Upper lobe of right lung (tissue), 1 donor: Measurements from ENCODE around the gene PKP1. TPM values are rescaled to one million over a fixed set of nuclear protein-coding genes. Genes with fewer than 3 reads are reported as not detected.

Source experiments
- ATAC-seq: fragments of 200-7000 bp; cut with Tn5 transposase; one replicate; pipeline ENCODE4 v1.9.1; 2020; ENCODE audit warnings: mild to moderate bottlenecking, moderate library complexity
- DNase-seq: peaks from one replicate; pipeline ENCODE4 v3.0.0-alpha.2; 2020
- H3K27ac ChIP-seq: fragments of 200-600 bp; one replicate; pipeline ENCODE4 v1.8.0; 2022
- H3K27me3 ChIP-seq: fragments of 200-600 bp; one replicate; pipeline ENCODE4 v1.8.0; 2022; ENCODE audit warnings: mild to moderate bottlenecking
- H3K36me3 ChIP-seq: fragments of 200-600 bp; one replicate; pipeline ENCODE4 v1.8.0; 2022
- H3K4me1 ChIP-seq: fragments of 200-600 bp; one replicate; pipeline ENCODE4 v1.8.0; 2022
- H3K4me3 ChIP-seq: fragments of 200-600 bp; one replicate; pipeline ENCODE4 v1.8.0; 2022; ENCODE audit warnings: mild to moderate bottlenecking
- H3K9me3 ChIP-seq: fragments of 200-600 bp; one replicate; pipeline ENCODE4 v1.8.0; 2022
- CTCF ChIP-seq: fragments of 200-600 bp; IDR thresholded peaks from one replicate; pipeline ENCODE4 v1.8.0; 2022; ENCODE audit warnings: antibody characterized with exemption
- intact Hi-C: fragments of 100-400 bp; cut with DNase I; formaldehyde crosslinking; loops from one replicate; pipeline ENCODE4 v1.11.0; 2022
- total RNA-seq: library from RNA; stranded (reverse); fragmentation: NEBNext Ultra II Directional; extraction: Animal tissue kit (Norgen Biotek cat#: 25700); gene quantifications from one replicate; pipeline ENCODE4 v1.2.1, GENCODE V29; 2021
- donor health status: DM: no; HTN: yes; CAD: no; lungs with severe emphysema.

Gene PKP1
- total RNA-seq, 1 donor from 2014 or later, result 0.69 TPM

GRCh38 chr1:201267481-201268229 is 15.7 kb upstream of the PKP1 start:
- DNase-seq, result no peak
- H3K27ac ChIP-seq, result no peak overlapping the region
- TF ChIP-seq CTCF, result no peak

GRCh38 chr1:201268604-201269151 is 14.6 kb upstream of the PKP1 start:
- no peak for TF ChIP-seq CTCF
- no peak for ATAC-seq
- intact Hi-C loops, result no loop called here

More at GRCh38 chr1:201267481-201268229, 15.7 kb upstream of the PKP1 start:
- H3K36me3 ChIP-seq, result no peaks in the 10 kb centered on the region
- no peak for ATAC-seq
- no peaks in the 10 kb centered on the region for H3K9me3 ChIP-seq
- H3K4me1 ChIP-seq, result no peaks in the 10 kb centered on the region
- intact Hi-C loops, result no loop called here
- H3K27me3 ChIP-seq, result no peaks in the 10 kb centered on the region
- H3K4me3 ChIP-seq, result no peak overlapping the region

GRCh38 chr1:201269281-201269680 is 14.0 kb upstream of the PKP1 start:
- no peak for TF ChIP-seq CTCF
- no peaks in the 10 kb centered on the region for H3K4me1 ChIP-seq
- no peaks in the 10 kb centered on the region for H3K9me3 ChIP-seq
- ATAC-seq (no peak), DNase-seq (no peak)
- intact Hi-C loops, result no loop called here
- no peak overlapping the region for H3K27ac ChIP-seq
- no peaks in the 10 kb centered on the region for H3K27me3 ChIP-seq
- no peak overlapping the region for H3K4me3 ChIP-seq
- no peaks in the 10 kb centered on the region for H3K36me3 ChIP-seq

More at GRCh38 chr1:201268604-201269151, 14.6 kb upstream of the PKP1 start:
- no peak for DNase-seq
- Histone ChIP-seq H3K9me3 (no peaks in the 10 kb centered on the region), H3K27ac (no peak overlapping the region), H3K36me3 (no peaks in the 10 kb centered on the region), H3K4me3 (no peak overlapping the region), H3K27me3 (no peaks in the 10 kb centered on the region), H3K4me1 (no peaks in the 10 kb centered on the region)

GRCh38 chr1:201269900-201270410 is 13.4 kb upstream of the PKP1 start:
- ATAC-seq (no peak), DNase-seq (no peak)
- no peak for TF ChIP-seq CTCF
- intact Hi-C loops, result no loop called here
- H3K4me3 ChIP-seq, result no peak overlapping the region
- H3K4me1 ChIP-seq, result no peaks in the 10 kb centered on the region
- no peaks in the 10 kb centered on the region for H3K36me3 ChIP-seq
- H3K9me3 ChIP-seq, result no peaks in the 10 kb centered on the region
- H3K27ac ChIP-seq, result no peak overlapping the region
- no peaks in the 10 kb centered on the region for H3K27me3 ChIP-seq

GRCh38 chr1:201270616-201271390 is 12.5 kb upstream of the PKP1 start:
- intact Hi-C loops, result no loop called here
- Histone ChIP-seq H3K27me3 (no peaks in the 10 kb centered on the region), H3K4me3 (no peak overlapping the region), H3K4me1 (no peaks in the 10 kb centered on the region), H3K27ac (no peak overlapping the region), H3K36me3 (no peaks in the 10 kb centered on the region), H3K9me3 (no peaks in the 10 kb centered on the region)
- TF ChIP-seq CTCF, result no peak
- no peak for DNase-seq
- no peak for ATAC-seq
